Activated CD8-positive, alpha-beta T cell treated with anti-CD3 and anti-CD28 coated beads, Interleukin-2, amount 10 ng/mL, durations not matched to agents 7 days and 5 days (primary cell): ENCODE results near the gene MAPKBP1. TPM values are rescaled to one million over a fixed set of nuclear protein-coding genes. Genes with fewer than 3 reads are reported as not detected.

Experiments used
- ATAC-seq: fragments of 150-1000 bp; cut with Tn5 transposase; one replicate; pipeline ENCODE4 v1.10.0; 2021; ENCODE audit warnings: moderate library complexity
- CTCF ChIA-PET: fragments of 350-600 bp; sonication (Branson Sonifier 250); formaldehyde crosslinking; loops from one replicate; lab custom pipeline; 2021; ENCODE audit warnings: antibody characterized with exemption; lab: Charles Lee
- POLR2A ChIA-PET: fragments of 350-600 bp; sonication (Branson Sonifier 250); formaldehyde crosslinking; loops from one replicate; lab custom pipeline; 2021; ENCODE audit warnings: antibody characterized with exemption; lab: Charles Lee
- DNase-seq: peaks from one replicate; pipeline ENCODE4 v3.0.0-alpha.2; 2020
- H3K27ac Mint-ChIP-seq: one replicate; pipeline ENCODE4 v1.8.0; 2021; ENCODE audit warnings: mild to moderate bottlenecking, mixed read lengths
- H3K27me3 Mint-ChIP-seq: one replicate; pipeline ENCODE4 v1.8.0; 2021; ENCODE audit warnings: low read depth, mixed read lengths
- H3K36me3 Mint-ChIP-seq: one replicate; pipeline ENCODE4 v1.8.0; 2021; ENCODE audit warnings: low read depth, mixed read lengths
- H3K4me1 Mint-ChIP-seq: one replicate; pipeline ENCODE4 v1.8.0; 2021; ENCODE audit warnings: low read depth, mixed read lengths
- H3K4me3 Mint-ChIP-seq: one replicate; pipeline ENCODE4 v1.8.0; 2021; ENCODE audit warnings: mild to moderate bottlenecking, mixed read lengths
- H3K9me3 Mint-ChIP-seq: one replicate; pipeline ENCODE4 v1.8.0; 2022; ENCODE audit warnings: mixed read lengths; ENCODE audit not compliant: insufficient read depth
- total RNA-seq, 2 experiments: library from RNA; stranded (reverse); gene quantifications; one replicate each; pipeline ENCODE4 v1.2.3, GENCODE V29; 2021

The MAPKBP1 gene
- total RNA-seq, 2 experiments from 2014 or later: 30.4 to 30.9 TPM

GRCh38 chr15:41772720-41773331 is 1.5 kb upstream of the MAPKBP1 start:
- CTCF ChIA-PET: interaction anchor here (0.5 to 11.9 kb wide), 49 partner anchors 9 to 889 kb away, joined by 3 to 333 read pairs (median 8); partner anchors contain the start of genes EHD4, JMJD7, MGA and PLA2G4B
- POLR2A ChIA-PET: interaction anchor here (0.8 to 3.8 kb wide), 5 partner anchors 38 to 132 kb away, joined by 3 to 31 read pairs (median 3); no protein-coding TSS in a partner anchor
- ATAC-seq (no peak), DNase-seq (peak; percentile 79)
- Mint-ChIP-seq H3K36me3 (peaks cover 10% of the 10 kb centered on the region), H3K4me1 (peaks cover 41% of the 10 kb centered on the region), H3K4me3 (peak overlapping the region; percentile 93), H3K27ac (peak overlapping the region; percentile 94), H3K27me3 (no peaks in the 10 kb centered on the region), H3K9me3 (no peaks in the 10 kb centered on the region)

GRCh38 chr15:41773332-41773728 is 954 bp upstream of the MAPKBP1 start:
- ChIA-PET POLR2A (interaction anchor here (0.8 to 3.8 kb wide), 7 partner anchors 34 to 131 kb away, joined by 3 to 31 read pairs (median 3); no protein-coding TSS in a partner anchor), CTCF (interaction anchor here (0.5 to 11.9 kb wide), 60 partner anchors 9 to 888 kb away, joined by 3 to 333 read pairs (median 5); partner anchors contain the start of genes EHD4, JMJD7, MGA and PLA2G4B)
- peaks cover 46% of the 10 kb centered on the region for H3K4me1 Mint-ChIP-seq
- H3K4me3 Mint-ChIP-seq: peak overlapping the region; percentile 93
- H3K9me3 Mint-ChIP-seq: no peaks in the 10 kb centered on the region
- peak overlapping the region; percentile 94 for H3K27ac Mint-ChIP-seq
- no peaks in the 10 kb centered on the region for H3K27me3 Mint-ChIP-seq
- peaks cover 8% of the 10 kb centered on the region for H3K36me3 Mint-ChIP-seq
- ATAC-seq: no peak
- DNase-seq: no peak

GRCh38 chr15:41773729-41774061 is 589 bp upstream of the MAPKBP1 start:
- ATAC-seq: no peak
- H3K4me1 Mint-ChIP-seq: peaks cover 50% of the 10 kb centered on the region

GRCh38 chr15:41774882-41775417 is 666 bp downstream of the MAPKBP1 start:
- no peaks in the 10 kb centered on the region for H3K9me3 Mint-ChIP-seq
- DNase-seq: no peak

More at GRCh38 chr15:41773729-41774061, 589 bp upstream of the MAPKBP1 start:
- no peaks in the 10 kb centered on the region for H3K27me3 Mint-ChIP-seq
- H3K36me3 Mint-ChIP-seq: peaks cover 9% of the 10 kb centered on the region
- CTCF ChIA-PET: interaction anchor here (0.6 to 11.9 kb wide), 48 partner anchors 9 to 869 kb away, joined by 3 to 333 read pairs (median 8); partner anchors contain the start of genes EHD4, JMJD7 and MGA
- H3K9me3 Mint-ChIP-seq: no peaks in the 10 kb centered on the region
- POLR2A ChIA-PET: interaction anchor here (0.8 to 3.8 kb wide), 6 partner anchors 33 to 121 kb away, joined by 3 to 31 read pairs (median 3); no protein-coding TSS in a partner anchor
- H3K27ac Mint-ChIP-seq: peak overlapping the region; percentile 94
- peak overlapping the region; percentile 93 for H3K4me3 Mint-ChIP-seq
- DNase-seq: peak; percentile 27

GRCh38 chr15:41775651-41776050 is 1.4 kb downstream of the MAPKBP1 start:
- H3K27me3 Mint-ChIP-seq: no peaks in the 10 kb centered on the region
- no peak overlapping the region for H3K27ac Mint-ChIP-seq
- no peaks in the 10 kb centered on the region for H3K9me3 Mint-ChIP-seq
- ChIA-PET CTCF (interaction anchor here (3.6 to 11.9 kb wide), 4 partner anchors 36 to 162 kb away, joined by 23 to 333 read pairs (median 40); no protein-coding TSS in a partner anchor), POLR2A (no interaction called here)
- peaks cover 68% of the 10 kb centered on the region for H3K4me1 Mint-ChIP-seq
- no peak for DNase-seq
- no peak for ATAC-seq
- H3K4me3 Mint-ChIP-seq: peak overlapping the region; percentile 93
- peaks cover 20% of the 10 kb centered on the region for H3K36me3 Mint-ChIP-seq

More at GRCh38 chr15:41774882-41775417, 666 bp downstream of the MAPKBP1 start:
- ChIA-PET POLR2A (interaction anchor here (0.6 to 3.8 kb wide), 5 partner anchors 9 to 114 kb away, joined by 3 to 31 read pairs (median 4); no protein-coding TSS in a partner anchor), CTCF (interaction anchor here (1.0 to 11.9 kb wide), 29 partner anchors 8 to 309 kb away, joined by 3 to 333 read pairs (median 13); partner anchors contain the start of gene MGA)
- peaks cover 18% of the 10 kb centered on the region for H3K36me3 Mint-ChIP-seq
- no peak for ATAC-seq
- H3K4me3 Mint-ChIP-seq: peak overlapping the region; percentile 93
- peak overlapping the region; percentile 94 for H3K27ac Mint-ChIP-seq
- H3K27me3 Mint-ChIP-seq: no peaks in the 10 kb centered on the region
- peaks cover 61% of the 10 kb centered on the region for H3K4me1 Mint-ChIP-seq

GRCh38 chr15:41777421-41777973 is 3.2 kb downstream of the MAPKBP1 start:
- DNase-seq: no peak
- Mint-ChIP-seq H3K36me3 (peaks cover 21% of the 10 kb centered on the region), H3K4me1 (peaks cover 80% of the 10 kb centered on the region), H3K27ac (no peak overlapping the region), H3K4me3 (no peak overlapping the region), H3K9me3 (no peaks in the 10 kb centered on the region), H3K27me3 (no peaks in the 10 kb centered on the region)
- ChIA-PET CTCF (interaction anchor here (0.9 to 11.9 kb wide), 12 partner anchors 9 to 312 kb away, joined by 3 to 333 read pairs (median 4); no protein-coding TSS in a partner anchor), POLR2A (interaction anchor here (0.6 to 1.2 kb wide), 3 partner anchors 117 to 262 kb away, joined by 3 to 4 read pairs (median 3); partner anchors contain the start of gene MGA)
- ATAC-seq: no peak

GRCh38 chr15:41778521-41778920 is 4.2 kb downstream of the MAPKBP1 start:
- Mint-ChIP-seq H3K4me3 (no peak overlapping the region), H3K27ac (peak overlapping the region; percentile 23), H3K27me3 (no peaks in the 10 kb centered on the region), H3K9me3 (no peaks in the 10 kb centered on the region), H3K4me1 (peaks cover 79% of the 10 kb centered on the region), H3K36me3 (peaks cover 26% of the 10 kb centered on the region)
- ChIA-PET POLR2A (interaction anchor here (1.2 kb wide), 1 partner anchor 118 kb away, joined by 3 read pairs; the partner anchor contains the start of gene MGA), CTCF (interaction anchor here (0.6 to 11.9 kb wide), 10 partner anchors 8 to 313 kb away, joined by 3 to 333 read pairs (median 4); no protein-coding TSS in a partner anchor)
- DNase-seq: no peak
- no peak for ATAC-seq

GRCh38 chr15:41779662-41780157 is 5.4 kb downstream of the MAPKBP1 start:
- Mint-ChIP-seq H3K27me3 (no peaks in the 10 kb centered on the region), H3K4me1 (peaks cover 78% of the 10 kb centered on the region), H3K36me3 (peaks cover 30% of the 10 kb centered on the region), H3K27ac (peak overlapping the region; percentile 68), H3K4me3 (no peak overlapping the region), H3K9me3 (no peaks in the 10 kb centered on the region)
- no peak for ATAC-seq
- ChIA-PET POLR2A (interaction anchor here (1.1 kb wide), 1 partner anchor 33 kb away, joined by 3 read pairs; no protein-coding TSS in a partner anchor), CTCF (interaction anchor here (1.7 to 11.9 kb wide), 2 partner anchors 32 to 125 kb away, joined by 6 to 333 read pairs; no protein-coding TSS in a partner anchor)
- DNase-seq: no peak

GRCh38 chr15:41780266-41780665 is 6.0 kb downstream of the MAPKBP1 start:
- H3K27me3 Mint-ChIP-seq: no peaks in the 10 kb centered on the region
- H3K36me3 Mint-ChIP-seq: peaks cover 30% of the 10 kb centered on the region
- DNase-seq: no peak
- peak overlapping the region; percentile 68 for H3K27ac Mint-ChIP-seq
- no peak overlapping the region for H3K4me3 Mint-ChIP-seq
- peaks cover 74% of the 10 kb centered on the region for H3K4me1 Mint-ChIP-seq
- POLR2A ChIA-PET: interaction anchor here (1.1 kb wide), 1 partner anchor 32 kb away, joined by 3 read pairs; no protein-coding TSS in a partner anchor
- ATAC-seq: no peak
- CTCF ChIA-PET: interaction anchor here (1.7 to 11.9 kb wide), 2 partner anchors 32 to 125 kb away, joined by 6 to 333 read pairs; no protein-coding TSS in a partner anchor
- H3K9me3 Mint-ChIP-seq: no peaks in the 10 kb centered on the region

GRCh38 chr15:41780727-41781126 is 6.4 kb downstream of the MAPKBP1 start:
- POLR2A ChIA-PET: interaction anchor here (1.1 kb wide), 1 partner anchor 32 kb away, joined by 3 read pairs; no protein-coding TSS in a partner anchor

More at GRCh38 chr15:41780727-41781126, 6.4 kb downstream of the MAPKBP1 start:
- Mint-ChIP-seq H3K36me3 (peaks cover 31% of the 10 kb centered on the region), H3K27me3 (no peaks in the 10 kb centered on the region), H3K27ac (no peak overlapping the region), H3K9me3 (no peaks in the 10 kb centered on the region), H3K4me1 (peaks cover 69% of the 10 kb centered on the region), H3K4me3 (no peak overlapping the region)
- CTCF ChIA-PET: interaction anchor here (1.7 to 11.9 kb wide), 2 partner anchors 31 to 124 kb away, joined by 6 to 333 read pairs; no protein-coding TSS in a partner anchor
- no peak for ATAC-seq
- no peak for DNase-seq
